ENCODE measurements around the gene GSKIP.
"Not testable (repeated sequence)": the region's sequence is repeated elsewhere in the genome, so short reads cannot be mapped to it uniquely, and the experiment has no call there.

The GSKIP gene, protein sequence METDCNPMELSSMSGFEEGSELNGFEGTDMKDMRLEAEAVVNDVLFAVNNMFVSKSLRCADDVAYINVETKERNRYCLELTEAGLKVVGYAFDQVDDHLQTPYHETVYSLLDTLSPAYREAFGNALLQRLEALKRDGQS

DNA sequence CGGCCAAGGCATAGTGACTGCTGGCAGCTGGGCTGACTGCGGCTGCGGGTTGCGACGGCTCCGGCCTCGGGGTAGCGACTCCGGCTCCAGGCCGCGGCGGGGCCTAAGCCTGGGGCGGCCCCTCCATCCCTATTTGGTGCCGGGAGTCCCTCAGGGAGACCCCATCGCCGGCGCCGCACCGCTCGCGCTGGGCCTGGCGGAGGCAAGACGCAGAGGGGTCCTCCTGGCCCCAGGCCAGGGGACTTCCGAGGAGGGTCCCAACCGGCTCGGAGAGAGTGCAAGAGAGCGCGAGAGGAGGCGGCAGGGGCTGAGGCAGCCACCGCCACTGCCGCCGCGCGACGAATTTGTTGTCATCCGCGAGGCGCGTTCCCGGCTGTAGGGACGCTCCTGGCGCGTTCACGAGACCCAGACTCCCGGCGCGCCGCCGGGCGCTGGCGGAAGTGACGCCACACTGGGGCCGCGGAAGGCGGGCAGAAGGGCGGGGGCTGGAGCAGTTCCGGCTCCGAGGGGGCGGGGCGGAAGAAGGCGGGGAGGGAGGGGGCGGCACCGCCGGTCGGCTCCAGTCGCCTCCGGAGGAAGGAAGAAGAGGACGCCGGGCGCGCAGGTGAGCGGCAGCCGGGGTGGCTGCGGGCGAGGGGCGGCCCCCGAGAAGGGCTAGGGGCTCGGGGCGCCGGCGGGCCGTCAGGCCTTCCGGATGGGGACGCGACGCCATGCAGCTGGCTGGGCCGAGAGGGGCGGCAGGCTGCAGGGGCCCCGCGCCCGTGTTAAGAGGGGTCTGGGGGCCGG is at the start of gene GSKIP, which contains the start of gene ATG2B:
GSKIP (plus strand) TSS at position 562 of the 786 bp plus-strand sequence. CDS start 18,722 bp downstream, outside the sequence.
ATG2B (minus strand) TSS at position 377 of the 786 bp plus-strand sequence; CDS start at position 12, 365 bp downstream.
- peak; percentile 81 for DNase-seq

- DNase-seq, result no peak
These were observed 47.2 kb upstream of the GSKIP start for GRCh38 chr14:96316087-96316486.

- no peak for DNase-seq
These were observed 44.5 kb upstream of the GSKIP start for GRCh38 chr14:96318836-96319235.

DNA sequence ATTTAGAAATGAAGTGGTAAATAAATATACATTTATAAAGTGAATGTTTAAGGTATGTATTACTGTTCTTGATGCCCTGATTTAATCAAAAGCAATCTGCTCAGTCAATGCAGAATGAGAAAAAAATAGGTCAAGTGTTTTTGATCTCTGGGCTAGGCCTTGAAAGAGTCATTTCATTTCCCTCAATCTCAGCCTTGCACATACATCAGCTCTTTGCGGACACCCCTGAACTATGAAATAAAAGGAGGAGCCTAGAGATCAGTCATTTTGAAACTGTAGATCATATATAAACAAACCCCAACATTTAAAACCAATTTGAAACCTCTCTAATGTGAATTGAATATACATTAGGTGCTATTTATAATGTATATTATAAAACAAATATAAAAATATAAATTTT is 42.7 kb upstream of the GSKIP start:
- DNase-seq, result no peak

DNA sequence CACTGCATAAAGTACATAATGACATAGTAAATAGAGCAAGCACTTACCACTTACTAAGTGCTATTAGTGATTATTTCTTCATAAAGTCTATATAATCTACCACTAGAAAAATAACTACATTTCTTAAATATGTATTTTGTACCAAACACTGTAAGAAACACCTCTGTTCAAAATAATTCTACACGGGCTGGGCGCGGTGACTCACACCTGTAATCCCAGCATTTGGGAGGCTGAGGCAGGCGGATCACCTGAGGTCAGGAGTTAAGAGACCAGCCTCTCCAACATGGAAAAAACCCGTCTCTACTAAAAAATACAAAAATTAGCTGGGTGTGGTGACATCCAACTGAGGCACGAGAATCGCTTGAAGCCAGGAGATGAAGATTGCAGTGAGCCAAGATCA is 39.1 kb upstream of the GSKIP start:
- DNase-seq, result no peak

DNA sequence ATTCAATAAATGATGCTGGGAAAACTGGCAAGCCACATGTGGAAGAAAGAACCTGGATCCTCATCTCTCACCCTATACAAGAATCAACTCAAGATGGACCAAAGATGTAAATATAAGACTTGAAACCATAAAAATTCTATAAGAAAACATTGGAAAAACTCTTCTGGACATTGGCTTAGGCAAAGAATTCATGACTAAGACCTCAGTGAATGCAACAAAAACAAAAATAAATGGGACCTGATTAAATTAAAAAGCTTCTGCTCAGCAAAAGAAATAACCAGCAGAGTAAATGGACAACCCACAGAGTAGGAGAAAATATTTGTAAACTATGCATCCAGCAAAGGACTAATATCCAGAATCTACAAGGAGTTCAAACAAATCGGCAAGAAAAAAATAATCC is 24.8 kb upstream of the GSKIP start:
- no peak for DNase-seq

GRCh38 chr14:96341323-96341722 is 22.0 kb upstream of the GSKIP start:
- DNase-seq, result no peak

- no peak for DNase-seq
These were observed 17.7 kb upstream of the GSKIP start for GRCh38 chr14:96345669-96346068.

GRCh38 chr14:96347957-96348356 is 15.4 kb upstream of the GSKIP start:
- DNase-seq, result not testable (repeated sequence)

DNA sequence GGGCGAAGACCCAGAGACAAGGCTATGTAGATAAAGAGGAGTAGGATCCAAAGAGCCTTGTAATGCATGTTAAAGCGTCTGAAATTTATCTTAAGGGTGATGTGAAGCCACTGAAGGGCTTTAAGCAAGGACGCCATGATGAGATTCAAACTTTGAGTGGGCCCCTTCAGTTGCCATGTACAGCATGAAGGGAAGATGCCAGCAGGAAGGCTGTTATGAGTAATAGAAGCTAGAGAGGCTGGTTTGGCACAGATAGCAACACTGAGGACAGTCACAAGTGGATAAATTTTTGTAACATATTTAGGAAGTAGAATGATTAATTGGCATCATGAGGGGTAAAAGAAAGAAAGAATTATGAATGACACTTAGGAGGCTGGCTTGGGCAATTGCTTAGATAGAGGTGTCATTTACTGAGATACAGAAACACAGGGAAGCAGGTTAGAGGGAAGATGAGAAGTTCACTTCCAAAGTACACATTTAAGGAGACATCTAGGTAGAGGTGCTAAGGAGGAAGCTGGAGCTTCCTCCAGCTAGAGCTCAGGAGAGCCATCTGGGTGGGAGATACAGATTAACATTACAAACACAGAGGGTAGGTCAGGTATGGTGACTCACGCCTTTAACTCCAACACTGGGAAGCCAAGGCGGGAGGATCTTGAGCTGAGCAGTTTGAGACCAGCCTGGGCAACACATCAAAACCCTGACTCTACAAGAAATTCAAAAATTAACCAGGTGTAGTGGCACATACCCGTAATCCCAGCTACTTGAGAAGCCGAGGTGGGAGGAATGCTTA is 13.8 kb upstream of the GSKIP start:
- no peak for DNase-seq

- DNase-seq, result no peak
These were observed 11.3 kb upstream of the GSKIP start for GRCh38 chr14:96351986-96352385.

- no peak for DNase-seq
These were observed 10.6 kb upstream of the GSKIP start for GRCh38 chr14:96352708-96353107.

GRCh38 chr14:96354246-96354645 is 9.1 kb upstream of the GSKIP start:
- no peak for DNase-seq

- DNase-seq, result no peak
These were observed 6.1 kb upstream of the GSKIP start for GRCh38 chr14:96357216-96357615.

GRCh38 chr14:96359959-96360358 is 3.4 kb upstream of the GSKIP start:
- no peak for DNase-seq

GRCh38 chr14:96362071-96362964 is 1.0 kb upstream of the GSKIP start:
- no peak for DNase-seq

- peak; percentile 20 for DNase-seq
These were observed 518 bp downstream of the GSKIP start for GRCh38 chr14:96363751-96364336.

GRCh38 chr14:96364962-96365361 is 1.6 kb downstream of the GSKIP start:
- no peak for DNase-seq

GRCh38 chr14:96368534-96368933 is 5.2 kb downstream of the GSKIP start:
- DNase-seq, result no peak

GRCh38 chr14:96370528-96370927 is 7.2 kb downstream of the GSKIP start:
- no peak for DNase-seq

DNA sequence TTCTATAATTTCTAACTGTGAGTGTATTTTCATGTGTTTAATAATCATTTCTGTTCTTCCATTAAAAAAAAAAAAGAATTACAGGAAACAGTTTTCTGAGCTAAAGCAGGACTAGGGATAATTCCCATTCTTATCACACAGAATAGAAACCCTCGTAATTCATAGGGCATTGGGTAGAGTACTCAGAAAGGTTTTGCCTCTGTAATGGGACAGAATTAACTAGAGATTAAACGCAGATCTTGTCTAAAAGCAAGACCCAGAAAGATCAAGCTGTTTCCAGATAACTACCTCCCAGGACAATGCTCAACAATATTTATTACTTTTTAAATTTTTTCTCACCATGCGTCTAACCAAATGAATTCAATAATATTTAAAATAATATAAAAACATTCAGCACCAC is 10.2 kb downstream of the GSKIP start:
- no peak for DNase-seq

GRCh38 chr14:96376093-96376492 is 12.8 kb downstream of the GSKIP start:
- no peak for DNase-seq

Measured in T1000 (cell line).